HepG2 (cell line): ENCODE results near the gene SLC28A1. TPM values are rescaled to one million over a fixed set of nuclear protein-coding genes. Genes with fewer than 3 reads are reported as not detected.
A peak's percentile ranks its signal among the peaks of the same experiment; 100 is the strongest.

Experiments used
- AFF4 ChIP-seq: sonication (generic); formaldehyde crosslinking; IDR thresholded peaks from 2 replicates; pipeline ENCODE4 v1.4.0; 2020; ENCODE audit warnings: missing genetic modification reagents
- ATAD3A ChIP-seq: sonication (generic); formaldehyde crosslinking; IDR thresholded peaks from 2 replicates; pipeline ENCODE4 v1.4.0; 2020; ENCODE audit warnings: missing genetic modification reagents
- GMEB2 ChIP-seq: IDR thresholded peaks from 2 replicates; pipeline ENCODE4 v1.6.1; 2016; ENCODE audit warnings: missing biosample characterization, missing genetic modification reagents, low read depth
- KDM5B ChIP-seq: sonication (generic); formaldehyde crosslinking; IDR thresholded peaks from 2 replicates; pipeline ENCODE4 v1.4.0; 2020; ENCODE audit warnings: missing genetic modification reagents, mild to moderate bottlenecking, borderline replicate concordance
- RFX5 ChIP-seq: IDR thresholded peaks from 2 replicates; pipeline ENCODE4 v1.6.1; 2011; ENCODE audit warnings: low read depth, low read length, improper control_type of control experiment
- TAF1 ChIP-seq: sonication (generic); formaldehyde crosslinking; IDR thresholded peaks from 2 replicates; pipeline ENCODE4 v1.4.0; 2020; ENCODE audit warnings: missing genetic modification reagents
- ZKSCAN5 ChIP-seq: sonication (generic); formaldehyde crosslinking; IDR thresholded peaks from 2 replicates; pipeline ENCODE4 v1.5.1; 2020; ENCODE audit warnings: mild to moderate bottlenecking, missing genetic modification reagents
- ZNF276 ChIP-seq: sonication (generic); formaldehyde crosslinking; IDR thresholded peaks from 2 replicates; pipeline ENCODE4 v1.4.0; 2020; ENCODE audit warnings: mild to moderate bottlenecking, low read depth, missing genetic modification reagents
- ZNF3 ChIP-seq: IDR thresholded peaks from 2 replicates; pipeline ENCODE4 v1.7.0; 2017; ENCODE audit warnings: inconsistent platforms
- ZNF879 ChIP-seq: sonication (generic); formaldehyde crosslinking; IDR thresholded peaks from 2 replicates; pipeline ENCODE4 v1.8.1; 2023; ENCODE audit warnings: missing genetic modification reagents
- polyA plus RNA-seq, 8 experiments: library from polyadenylated mRNA; depleted of rRNA in 3 of 8; stranded (reverse) in 7 of 8; unstranded in 1 of 8; fragments of >200 nt; fragmentation: Illumina TruSeq in 4 of 8; extraction: Trizol in 4 of 8; gene quantifications; 2 replicates each; pipeline versions ENCODE4 v1.2.1 to v1.2.3, GENCODE V29; 2011 to 2016; ENCODE audit warnings: low read depth in 4 of 8, missing spikeins in 1 of 8, mixed read lengths in 1 of 8; ENCODE audit not compliant: insufficient read depth in 1 of 8
- total RNA-seq, 5 experiments: library from RNA; depleted of rRNA; stranded (reverse); fragments of >200 nt; fragmentation: Illumina TruSeq; extraction: Trizol; gene quantifications; 2 replicates each; pipeline ENCODE4 v1.2.3, GENCODE V29; 2016; ENCODE audit warnings: low read depth in 1 of 5
- TF ChIP-seq, protein P1 (sequence below): sonication (generic); formaldehyde crosslinking; IDR thresholded peaks from 2 replicates; pipeline ENCODE4 v1.5.1; 2020; ENCODE audit warnings: mild to moderate bottlenecking, moderate library complexity, missing genetic modification reagents
- TF ChIP-seq, protein P2 (sequence below): sonication (generic); formaldehyde crosslinking; IDR thresholded peaks from 2 replicates; pipeline ENCODE4 v1.4.0; 2020; ENCODE audit warnings: mild to moderate bottlenecking, missing genetic modification reagents, borderline replicate concordance

SLC28A1 gene
- total and polyA plus RNA-seq, 2 of the 13 experiments (the other 11 are each of a cell fraction or from before 2014, with no cell fraction given) = 0.31 to 5.8 TPM

DNA sequence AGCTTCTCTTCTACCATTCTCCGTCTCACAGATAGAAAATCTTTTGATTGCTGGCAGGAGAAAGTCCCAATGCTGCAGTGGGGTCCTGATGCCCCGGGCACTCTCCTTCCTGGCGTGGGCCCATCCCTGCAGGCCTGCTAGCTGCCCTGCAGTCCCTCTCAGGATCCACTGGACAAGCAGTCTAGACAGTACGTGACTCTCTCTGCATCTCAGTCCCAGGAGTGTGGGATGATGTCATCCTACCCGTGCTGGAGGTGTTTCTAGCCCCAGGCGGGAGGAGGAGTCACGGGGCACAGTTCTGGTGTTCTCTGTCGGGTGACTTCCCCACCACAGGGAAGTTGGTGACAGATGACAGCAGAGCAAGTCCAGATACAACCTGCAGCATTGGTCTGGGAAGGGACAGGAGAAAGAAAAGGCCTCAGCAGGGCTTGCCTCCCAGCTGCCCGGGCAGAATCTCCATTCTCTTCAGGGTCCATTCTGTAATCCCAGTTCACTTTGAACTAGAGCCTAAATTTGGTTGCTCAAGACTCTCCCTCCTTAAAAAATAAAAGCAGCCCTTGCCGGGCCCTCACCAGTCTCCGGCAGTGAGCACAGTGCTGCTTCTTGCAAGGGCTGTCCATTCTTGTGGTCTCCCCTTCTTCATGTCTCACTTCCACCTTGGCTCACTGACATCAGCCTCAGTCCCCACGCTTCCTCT lies 30.6 kb downstream of the SLC28A1 start (continued):
- 0 out of 2 replicates have a peak, but pooled peaks have one; percentile 30 for TF ChIP-seq ZNF276 (CRISPR knock-in tag)
- no peak for TF ChIP-seq KDM5B (CRISPR knock-in tag)
- TF ChIP-seq AFF4 = no peak
- TF ChIP-seq ZNF3 = no peak
- TF ChIP-seq, protein P1, sequence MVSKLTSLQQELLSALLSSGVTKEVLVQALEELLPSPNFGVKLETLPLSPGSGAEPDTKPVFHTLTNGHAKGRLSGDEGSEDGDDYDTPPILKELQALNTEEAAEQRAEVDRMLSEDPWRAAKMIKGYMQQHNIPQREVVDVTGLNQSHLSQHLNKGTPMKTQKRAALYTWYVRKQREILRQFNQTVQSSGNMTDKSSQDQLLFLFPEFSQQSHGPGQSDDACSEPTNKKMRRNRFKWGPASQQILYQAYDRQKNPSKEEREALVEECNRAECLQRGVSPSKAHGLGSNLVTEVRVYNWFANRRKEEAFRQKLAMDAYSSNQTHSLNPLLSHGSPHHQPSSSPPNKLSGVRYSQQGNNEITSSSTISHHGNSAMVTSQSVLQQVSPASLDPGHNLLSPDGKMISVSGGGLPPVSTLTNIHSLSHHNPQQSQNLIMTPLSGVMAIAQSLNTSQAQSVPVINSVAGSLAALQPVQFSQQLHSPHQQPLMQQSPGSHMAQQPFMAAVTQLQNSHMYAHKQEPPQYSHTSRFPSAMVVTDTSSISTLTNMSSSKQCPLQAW (CRISPR knock-in tag) = peak; percentile 95
- no peak for TF ChIP-seq ZKSCAN5 (CRISPR knock-in tag)
- TF ChIP-seq ZNF879 (CRISPR knock-in tag) = no peak
- no peak for TF ChIP-seq ATAD3A (CRISPR knock-in tag)
- TF ChIP-seq RFX5 = peak; percentile 96
- peak; percentile 17; the same call in 1 of the 2 replicates for TF ChIP-seq TAF1 (CRISPR knock-in tag)
- TF ChIP-seq GMEB2 (CRISPR knock-in tag) = no peak
- TF ChIP-seq, protein P2, sequence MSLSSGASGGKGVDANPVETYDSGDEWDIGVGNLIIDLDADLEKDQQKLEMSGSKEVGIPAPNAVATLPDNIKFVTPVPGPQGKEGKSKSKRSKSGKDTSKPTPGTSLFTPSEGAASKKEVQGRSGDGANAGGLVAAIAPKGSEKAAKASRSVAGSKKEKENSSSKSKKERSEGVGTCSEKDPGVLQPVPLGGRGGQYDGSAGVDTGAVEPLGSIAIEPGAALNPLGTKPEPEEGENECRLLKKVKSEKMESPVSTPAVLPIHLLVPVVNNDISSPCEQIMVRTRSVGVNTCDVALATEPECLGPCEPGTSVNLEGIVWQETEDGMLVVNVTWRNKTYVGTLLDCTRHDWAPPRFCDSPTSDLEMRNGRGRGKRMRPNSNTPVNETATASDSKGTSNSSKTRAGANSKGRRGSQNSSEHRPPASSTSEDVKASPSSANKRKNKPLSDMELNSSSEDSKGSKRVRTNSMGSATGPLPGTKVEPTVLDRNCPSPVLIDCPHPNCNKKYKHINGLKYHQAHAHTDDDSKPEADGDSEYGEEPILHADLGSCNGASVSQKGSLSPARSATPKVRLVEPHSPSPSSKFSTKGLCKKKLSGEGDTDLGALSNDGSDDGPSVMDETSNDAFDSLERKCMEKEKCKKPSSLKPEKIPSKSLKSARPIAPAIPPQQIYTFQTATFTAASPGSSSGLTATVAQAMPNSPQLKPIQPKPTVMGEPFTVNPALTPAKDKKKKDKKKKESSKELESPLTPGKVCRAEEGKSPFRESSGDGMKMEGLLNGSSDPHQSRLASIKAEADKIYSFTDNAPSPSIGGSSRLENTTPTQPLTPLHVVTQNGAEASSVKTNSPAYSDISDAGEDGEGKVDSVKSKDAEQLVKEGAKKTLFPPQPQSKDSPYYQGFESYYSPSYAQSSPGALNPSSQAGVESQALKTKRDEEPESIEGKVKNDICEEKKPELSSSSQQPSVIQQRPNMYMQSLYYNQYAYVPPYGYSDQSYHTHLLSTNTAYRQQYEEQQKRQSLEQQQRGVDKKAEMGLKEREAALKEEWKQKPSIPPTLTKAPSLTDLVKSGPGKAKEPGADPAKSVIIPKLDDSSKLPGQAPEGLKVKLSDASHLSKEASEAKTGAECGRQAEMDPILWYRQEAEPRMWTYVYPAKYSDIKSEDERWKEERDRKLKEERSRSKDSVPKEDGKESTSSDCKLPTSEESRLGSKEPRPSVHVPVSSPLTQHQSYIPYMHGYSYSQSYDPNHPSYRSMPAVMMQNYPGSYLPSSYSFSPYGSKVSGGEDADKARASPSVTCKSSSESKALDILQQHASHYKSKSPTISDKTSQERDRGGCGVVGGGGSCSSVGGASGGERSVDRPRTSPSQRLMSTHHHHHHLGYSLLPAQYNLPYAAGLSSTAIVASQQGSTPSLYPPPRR = peak; percentile 77
